Parathyroid adenoma (tissue), 2 donors: Measurements from ENCODE around the gene MYO5C.

Experiments
- H2AFZ ChIP-seq: fragments of 300-600 bp; sonication (generic); one replicate; pipeline ENCODE4 v1.7.0; 2017; ENCODE audit warnings: antibody characterized with exemption, mild to moderate bottlenecking
- H3K27ac ChIP-seq: fragments of 300-600 bp; sonication (generic); one replicate; pipeline ENCODE4 v1.7.0; 2017
- H3K27me3 ChIP-seq: fragments of 300-600 bp; sonication (generic); one replicate; pipeline ENCODE4 v1.7.0; 2017; ENCODE audit warnings: low read length; ENCODE audit not compliant: control insufficient read depth, insufficient read depth
- H3K36me3 ChIP-seq: fragments of 300-600 bp; sonication (generic); one replicate; pipeline ENCODE4 v1.7.0; 2017; ENCODE audit warnings: low read length; ENCODE audit not compliant: control insufficient read depth, insufficient read depth
- H3K4me1 ChIP-seq: fragments of 300-600 bp; sonication (generic); one replicate; pipeline ENCODE4 v1.7.0; 2017; ENCODE audit warnings: control low read depth
- H3K4me2 ChIP-seq: fragments of 300-600 bp; sonication (generic); one replicate; pipeline ENCODE4 v1.7.0; 2017; ENCODE audit warnings: low read length
- H3K4me3 ChIP-seq: fragments of 300-600 bp; sonication (generic); one replicate; pipeline ENCODE4 v1.7.0; 2017; ENCODE audit warnings: low read depth, low read length
- H3K79me2 ChIP-seq: fragments of 300-600 bp; sonication (generic); one replicate; pipeline ENCODE4 v1.7.0; 2017; ENCODE audit warnings: control low read depth
- H3K9ac ChIP-seq: fragments of 300-600 bp; sonication (generic); one replicate; pipeline ENCODE4 v1.7.0; 2017; ENCODE audit warnings: mild to moderate bottlenecking
- H3K9me3 ChIP-seq: fragments of 300-600 bp; sonication (generic); one replicate; pipeline ENCODE4 v1.7.0; 2017; ENCODE audit warnings: low read length; ENCODE audit not compliant: control insufficient read depth
- CTCF ChIP-seq: fragments of 300-600 bp; sonication (generic); IDR thresholded peaks from one replicate; pipeline ENCODE4 v1.7.0; 2017; ENCODE audit warnings: antibody characterized with exemption, mild to moderate bottlenecking
- donor health status: primary hyperparathyroidism.

Gene MYO5C

GRCh38 chr15:52324109-52324508, 28.5 kb upstream of the MYO5C start:
- Histone ChIP-seq H2AFZ (no peak overlapping the region), H3K27me3 (no peaks in the 10 kb centered on the region), H3K4me2 (no peak overlapping the region), H3K4me1 (no peaks in the 10 kb centered on the region), H3K79me2 (no peaks in the 10 kb centered on the region), H3K9ac (no peak overlapping the region), H3K36me3 (no peaks in the 10 kb centered on the region), H3K9me3 (no peaks in the 10 kb centered on the region), H3K27ac (no peak overlapping the region), H3K4me3 (no peak overlapping the region)
- no peak for TF ChIP-seq CTCF

- H3K79me2 ChIP-seq, result no peaks in the 10 kb centered on the region
- no peak overlapping the region for H3K27ac ChIP-seq
- no peaks in the 10 kb centered on the region for H3K4me1 ChIP-seq
- no peak for TF ChIP-seq CTCF
- H3K36me3 ChIP-seq, result no peaks in the 10 kb centered on the region
- H3K9ac ChIP-seq, result no peak overlapping the region
- no peak overlapping the region for H2AFZ ChIP-seq
- H3K27me3 ChIP-seq, result no peaks in the 10 kb centered on the region
- H3K4me3 ChIP-seq, result no peak overlapping the region
- no peak overlapping the region for H3K4me2 ChIP-seq
- H3K9me3 ChIP-seq, result no peaks in the 10 kb centered on the region
Measured at GRCh38 chr15:52318729-52319500, 23.3 kb upstream of the MYO5C start.

DNA sequence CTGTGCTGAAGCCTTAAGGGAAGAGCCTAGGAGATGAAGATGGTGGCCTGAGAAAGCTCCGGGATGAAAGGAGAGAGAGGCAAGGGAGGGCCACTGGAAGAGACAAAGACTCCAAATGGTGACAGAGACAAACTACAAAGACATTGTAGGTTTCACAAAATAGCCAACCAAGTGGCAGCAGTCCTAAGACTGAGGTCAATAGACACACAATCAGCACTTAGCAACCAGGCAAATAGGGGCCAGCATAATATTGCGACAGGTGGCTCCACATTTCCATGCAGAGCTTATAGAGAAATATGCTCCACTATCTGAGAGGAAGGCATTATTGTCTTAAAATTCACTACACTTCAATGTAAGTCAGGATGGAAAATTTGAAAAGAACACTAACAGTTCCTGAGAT, 22.1 kb upstream of the MYO5C start:
- no peak for TF ChIP-seq CTCF
- no peak overlapping the region for H3K27ac ChIP-seq

DNA sequence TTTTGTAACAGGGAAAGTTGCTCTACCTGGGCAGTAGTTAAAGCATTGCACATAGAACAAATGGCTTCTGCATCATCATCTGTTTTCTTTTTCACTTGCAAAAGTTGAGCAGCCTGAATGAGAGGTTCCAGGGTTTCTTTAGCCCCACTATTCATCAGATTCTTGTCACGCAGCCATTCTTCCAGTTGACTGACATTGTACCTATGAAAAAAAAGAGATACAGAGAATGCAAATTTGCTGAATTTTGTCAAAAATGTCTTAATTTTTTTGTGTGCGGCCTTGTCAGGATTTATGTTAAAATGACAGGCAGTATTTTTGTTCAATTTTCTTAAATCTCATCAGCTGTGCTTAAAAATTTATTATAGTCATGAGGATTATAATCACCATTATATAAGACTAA, 21.4 kb upstream of the MYO5C start:
- TF ChIP-seq CTCF, result no peak
- no peaks in the 10 kb centered on the region for H3K36me3 ChIP-seq

More for the DNA sequence above, 22.1 kb upstream of the MYO5C start:
- Histone ChIP-seq H3K4me3 (no peak overlapping the region), H3K36me3 (no peaks in the 10 kb centered on the region), H3K4me1 (no peaks in the 10 kb centered on the region), H3K27me3 (no peaks in the 10 kb centered on the region), H3K4me2 (no peak overlapping the region), H3K79me2 (no peaks in the 10 kb centered on the region), H3K9me3 (no peaks in the 10 kb centered on the region), H2AFZ (no peak overlapping the region), H3K9ac (no peak overlapping the region)

DNA sequence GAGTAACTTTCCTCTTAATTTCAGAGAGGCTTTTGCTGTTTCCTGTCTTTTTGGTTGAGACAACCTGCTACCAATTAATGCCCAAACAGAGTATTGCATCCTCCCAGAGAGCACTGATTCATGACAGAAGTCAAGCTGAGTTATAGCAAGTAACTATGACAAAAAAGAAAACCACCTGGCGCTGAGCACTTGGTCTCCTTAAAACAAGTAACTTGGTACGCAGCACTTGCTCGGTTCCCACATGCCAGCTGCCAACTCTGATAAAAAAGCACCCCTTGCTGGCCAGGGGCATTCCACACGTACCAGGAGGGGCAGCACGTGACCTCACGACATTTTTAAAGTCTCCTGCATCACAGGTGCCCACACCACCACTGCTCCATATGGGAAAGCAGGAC, 13.5 kb upstream of the MYO5C start:
- Histone ChIP-seq H2AFZ (no peak overlapping the region), H3K4me3 (no peak overlapping the region), H3K9ac (no peak overlapping the region), H3K36me3 (no peaks in the 10 kb centered on the region), H3K4me1 (peaks cover 3% of the 10 kb centered on the region), H3K79me2 (no peaks in the 10 kb centered on the region), H3K4me2 (no peak overlapping the region), H3K27me3 (no peaks in the 10 kb centered on the region), H3K9me3 (no peaks in the 10 kb centered on the region), H3K27ac (no peak overlapping the region)
- no peak for TF ChIP-seq CTCF

More for the DNA sequence above, 21.4 kb upstream of the MYO5C start:
- Histone ChIP-seq H3K4me1 (no peaks in the 10 kb centered on the region), H3K9ac (no peak overlapping the region), H3K4me2 (no peak overlapping the region), H3K4me3 (no peak overlapping the region), H3K27ac (no peak overlapping the region), H3K79me2 (no peaks in the 10 kb centered on the region), H3K9me3 (no peaks in the 10 kb centered on the region), H3K27me3 (no peaks in the 10 kb centered on the region), H2AFZ (no peak overlapping the region)
